BJ (cell line): ENCODE results near the gene SIGLECL1. TPM values are rescaled to one million over a fixed set of nuclear protein-coding genes. Genes with fewer than 3 reads are reported as not detected.

Source experiments
- CTCF ChIA-PET: fragments of 350-600 bp; formaldehyde crosslinking; extraction: SDS; loops from one replicate; lab custom pipeline; 2021; ENCODE audit warnings: antibody characterized with exemption, inconsistent platforms; lab: Yijun Ruan, JAX
- POLR2A ChIA-PET: fragments of 300-600 bp; sonication (Branson Sonifier 250); formaldehyde crosslinking; extraction: SDS; loops from one replicate; lab custom pipeline; 2021; ENCODE audit warnings: antibody characterized with exemption; lab: Charles Lee
- DNase-seq: peaks from one replicate; pipeline ENCODE4 v3.0.0-alpha.2; 2011; ENCODE audit warnings: low read depth
- H3K27me3 ChIP-seq: 2 replicates; pipeline ENCODE4 v1.6.0; 2011; ENCODE audit warnings: low read length; ENCODE audit not compliant: control insufficient read depth, insufficient read depth
- H3K36me3 ChIP-seq: 2 replicates; pipeline ENCODE4 v1.5.1; 2011; ENCODE audit warnings: low read length; ENCODE audit not compliant: control insufficient read depth, insufficient read depth
- H3K4me3 ChIP-seq: 2 replicates; pipeline ENCODE4 v1.5.1; 2011; ENCODE audit warnings: low read depth, mild to moderate bottlenecking, control low read depth, low read length
- polyA plus RNA-seq: library from polyadenylated mRNA; depleted of rRNA; stranded (reverse); fragments of >200 nt; gene quantifications from 2 replicates; pipeline ENCODE4 v1.2.3, GENCODE V29; 2011
- TF ChIP-seq, protein P1 (sequence below): IDR thresholded peaks from 2 replicates; pipeline ENCODE4 v1.5.1; 2011; ENCODE audit warnings: low read depth, mild to moderate bottlenecking, control low read depth, inconsistent platforms, low read length, moderate library complexity; ENCODE audit not compliant: insufficient read depth

SIGLECL1 gene
- polyA plus RNA-seq, 1 experiment: not detected

DNA sequence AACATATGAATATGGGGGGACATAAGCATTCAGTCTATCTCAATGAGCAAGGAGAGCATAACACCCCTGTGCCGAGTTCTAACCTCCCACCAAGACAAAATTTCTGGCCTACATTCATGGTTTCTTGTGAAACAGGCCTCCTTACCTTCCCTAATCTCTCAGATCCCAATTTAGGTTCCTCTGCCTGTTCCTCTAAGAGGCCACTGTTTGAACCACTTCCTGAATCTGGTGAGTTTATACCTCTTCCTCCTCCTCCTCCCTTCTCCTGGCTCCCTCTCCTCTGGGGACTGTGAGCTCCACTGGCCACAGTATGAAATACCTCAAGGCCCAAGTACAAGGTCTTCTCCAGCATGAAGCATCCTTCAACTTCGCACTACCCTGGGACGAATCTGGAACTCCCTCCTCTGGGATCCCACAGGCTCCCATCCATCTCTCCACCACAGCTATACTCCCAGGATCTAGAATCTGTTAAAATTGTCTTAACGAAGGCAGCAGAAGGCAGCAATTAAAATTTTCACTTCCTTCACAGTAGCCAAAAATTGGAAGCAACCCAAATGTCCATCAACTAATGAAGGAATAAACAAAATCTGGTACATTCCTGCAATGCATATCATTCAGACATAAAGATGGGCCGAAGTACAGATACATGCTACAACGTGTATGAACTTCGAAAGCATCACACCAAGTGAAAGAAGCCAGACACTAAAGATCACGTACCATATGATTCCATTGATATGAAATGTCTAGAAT, 7.8 kb upstream of the SIGLECL1 start:
- CTCF ChIA-PET: no interaction called here
- Histone ChIP-seq H3K27me3 (no peaks in the 10 kb centered on the region), H3K4me3 (no peak overlapping the region), H3K36me3 (no peaks in the 10 kb centered on the region)
- TF ChIP-seq, protein P1, sequence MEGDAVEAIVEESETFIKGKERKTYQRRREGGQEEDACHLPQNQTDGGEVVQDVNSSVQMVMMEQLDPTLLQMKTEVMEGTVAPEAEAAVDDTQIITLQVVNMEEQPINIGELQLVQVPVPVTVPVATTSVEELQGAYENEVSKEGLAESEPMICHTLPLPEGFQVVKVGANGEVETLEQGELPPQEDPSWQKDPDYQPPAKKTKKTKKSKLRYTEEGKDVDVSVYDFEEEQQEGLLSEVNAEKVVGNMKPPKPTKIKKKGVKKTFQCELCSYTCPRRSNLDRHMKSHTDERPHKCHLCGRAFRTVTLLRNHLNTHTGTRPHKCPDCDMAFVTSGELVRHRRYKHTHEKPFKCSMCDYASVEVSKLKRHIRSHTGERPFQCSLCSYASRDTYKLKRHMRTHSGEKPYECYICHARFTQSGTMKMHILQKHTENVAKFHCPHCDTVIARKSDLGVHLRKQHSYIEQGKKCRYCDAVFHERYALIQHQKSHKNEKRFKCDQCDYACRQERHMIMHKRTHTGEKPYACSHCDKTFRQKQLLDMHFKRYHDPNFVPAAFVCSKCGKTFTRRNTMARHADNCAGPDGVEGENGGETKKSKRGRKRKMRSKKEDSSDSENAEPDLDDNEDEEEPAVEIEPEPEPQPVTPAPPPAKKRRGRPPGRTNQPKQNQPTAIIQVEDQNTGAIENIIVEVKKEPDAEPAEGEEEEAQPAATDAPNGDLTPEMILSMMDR: no peak
- no peak for DNase-seq
- POLR2A ChIA-PET: no interaction called here

DNA sequence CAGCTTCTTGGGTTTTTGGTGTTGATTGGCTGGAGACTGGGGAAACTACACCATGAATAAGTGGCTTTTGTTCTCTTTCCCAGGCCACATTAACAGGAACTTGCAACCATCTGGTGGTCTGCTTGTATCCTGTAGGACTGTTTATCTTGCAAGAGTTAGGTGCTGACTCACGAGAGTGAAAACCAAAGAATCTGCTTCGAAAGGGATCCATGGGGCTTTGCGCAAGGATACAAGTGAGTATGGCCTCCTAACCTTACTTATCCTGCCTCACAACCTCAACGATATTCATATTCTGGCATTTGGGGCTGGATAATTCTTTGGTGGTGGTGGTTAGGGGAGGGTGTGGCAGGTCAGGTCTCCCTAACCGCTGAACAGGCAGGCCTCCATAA, 4.7 kb upstream of the SIGLECL1 start:
- no peak overlapping the region for H3K4me3 ChIP-seq
- CTCF ChIA-PET: no interaction called here
- no peak for DNase-seq
- H3K27me3 ChIP-seq: no peaks in the 10 kb centered on the region
- H3K36me3 ChIP-seq: no peaks in the 10 kb centered on the region
- POLR2A ChIA-PET: no interaction called here
- TF ChIP-seq, protein P1: no peak

DNA sequence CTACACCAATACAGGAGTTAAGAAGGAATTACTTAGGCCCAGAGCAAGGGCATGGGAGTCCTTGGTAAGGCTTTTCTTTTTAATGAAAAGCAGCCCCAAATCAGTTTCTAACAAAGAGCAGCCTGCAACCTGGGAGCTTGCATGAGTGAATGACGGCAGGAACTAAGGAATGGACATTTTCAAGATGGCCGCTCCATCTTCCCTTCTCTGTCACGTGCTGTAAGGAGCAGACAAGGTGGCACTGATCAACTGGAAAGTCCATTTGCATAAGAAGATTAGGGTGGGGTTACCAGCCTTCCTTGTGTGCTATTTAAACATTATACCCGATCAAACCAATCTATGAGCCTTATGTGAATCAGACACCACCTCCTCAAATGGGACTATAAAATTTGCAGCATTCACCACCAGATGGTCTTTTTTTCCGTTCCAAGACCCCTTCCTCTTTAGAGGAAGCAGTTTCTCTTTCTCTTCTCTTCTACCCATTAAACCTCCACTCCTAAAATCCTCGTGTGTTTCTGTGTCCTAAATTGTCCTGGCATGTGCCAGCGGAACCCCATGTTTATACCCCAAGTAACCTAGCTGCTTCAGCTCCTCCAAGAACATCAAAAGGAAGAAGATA, 2.8 kb upstream of the SIGLECL1 start:
- Histone ChIP-seq H3K36me3 (no peaks in the 10 kb centered on the region), H3K4me3 (no peak overlapping the region), H3K27me3 (no peaks in the 10 kb centered on the region)
- POLR2A ChIA-PET: no interaction called here
- DNase-seq: no peak
- CTCF ChIA-PET: no interaction called here
- TF ChIP-seq, protein P1: no peak

DNA sequence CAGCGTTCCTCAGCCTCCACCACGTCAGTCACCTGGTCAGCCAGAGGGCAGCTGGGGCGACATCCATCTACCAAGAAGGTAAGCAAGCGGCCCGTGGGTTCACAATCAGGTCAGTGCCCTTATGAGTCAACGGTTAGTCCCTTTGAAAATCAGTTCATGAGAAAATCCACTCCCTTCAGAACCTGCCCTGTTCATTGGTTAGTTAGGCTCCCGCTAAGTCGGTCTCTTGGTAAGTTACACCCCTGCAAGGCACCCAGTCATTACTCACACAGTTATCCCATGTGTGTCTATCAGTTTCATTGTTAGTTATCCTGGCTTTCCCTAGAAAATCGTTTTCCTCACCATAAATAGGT, 564 bp downstream of the SIGLECL1 start:
- POLR2A ChIA-PET: no interaction called here
- Histone ChIP-seq H3K36me3 (no peaks in the 10 kb centered on the region), H3K4me3 (no peak overlapping the region)

DNA sequence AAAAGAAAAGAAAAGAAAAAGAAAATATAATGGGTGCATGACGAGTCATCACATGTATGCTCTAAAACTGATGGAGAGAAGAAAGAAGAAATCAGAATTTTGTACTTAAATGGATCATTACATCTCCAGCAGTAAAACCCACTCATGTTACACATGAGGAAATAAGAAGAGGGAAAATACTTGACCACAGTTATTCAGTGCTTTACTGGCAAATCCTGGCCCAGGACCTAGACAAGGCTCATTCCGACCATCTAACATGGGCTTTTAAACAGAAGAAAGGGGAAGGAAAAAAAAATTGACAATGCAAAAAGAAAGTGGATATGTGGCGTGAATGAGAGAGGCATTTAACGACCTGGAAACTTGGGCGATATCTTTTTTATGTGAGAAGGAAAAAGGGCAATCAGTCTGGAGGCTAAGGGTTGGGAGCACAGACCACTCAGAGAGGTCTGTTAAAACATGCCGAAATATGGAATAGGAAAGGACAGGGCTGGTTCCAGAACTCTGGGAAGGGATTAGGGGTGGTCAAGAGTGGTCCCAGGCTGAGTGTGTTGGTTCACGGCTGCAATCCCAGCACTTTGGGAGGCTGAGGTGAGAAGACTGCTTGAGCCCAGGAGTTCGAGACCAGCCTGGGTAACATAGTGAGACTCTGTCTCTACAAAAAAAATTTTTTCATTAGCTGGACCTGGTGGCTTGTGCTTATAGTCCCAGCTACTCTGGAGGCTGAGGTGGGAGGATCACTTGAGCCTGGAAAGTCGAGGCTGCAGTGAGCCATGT, 1.6 kb downstream of the SIGLECL1 start:
- ChIA-PET POLR2A (no interaction called here), CTCF (no interaction called here)
- H3K27me3 ChIP-seq: no peaks in the 10 kb centered on the region
- TF ChIP-seq, protein P1: no peak
- H3K4me3 ChIP-seq: no peak overlapping the region
- H3K36me3 ChIP-seq: no peaks in the 10 kb centered on the region
- no peak for DNase-seq

More for the DNA sequence above, 564 bp downstream of the SIGLECL1 start:
- CTCF ChIA-PET: no interaction called here
- TF ChIP-seq, protein P1: no peak
- no peak for DNase-seq
- H3K27me3 ChIP-seq: no peaks in the 10 kb centered on the region
